ENCODE results near the gene PATJ.

DNA sequence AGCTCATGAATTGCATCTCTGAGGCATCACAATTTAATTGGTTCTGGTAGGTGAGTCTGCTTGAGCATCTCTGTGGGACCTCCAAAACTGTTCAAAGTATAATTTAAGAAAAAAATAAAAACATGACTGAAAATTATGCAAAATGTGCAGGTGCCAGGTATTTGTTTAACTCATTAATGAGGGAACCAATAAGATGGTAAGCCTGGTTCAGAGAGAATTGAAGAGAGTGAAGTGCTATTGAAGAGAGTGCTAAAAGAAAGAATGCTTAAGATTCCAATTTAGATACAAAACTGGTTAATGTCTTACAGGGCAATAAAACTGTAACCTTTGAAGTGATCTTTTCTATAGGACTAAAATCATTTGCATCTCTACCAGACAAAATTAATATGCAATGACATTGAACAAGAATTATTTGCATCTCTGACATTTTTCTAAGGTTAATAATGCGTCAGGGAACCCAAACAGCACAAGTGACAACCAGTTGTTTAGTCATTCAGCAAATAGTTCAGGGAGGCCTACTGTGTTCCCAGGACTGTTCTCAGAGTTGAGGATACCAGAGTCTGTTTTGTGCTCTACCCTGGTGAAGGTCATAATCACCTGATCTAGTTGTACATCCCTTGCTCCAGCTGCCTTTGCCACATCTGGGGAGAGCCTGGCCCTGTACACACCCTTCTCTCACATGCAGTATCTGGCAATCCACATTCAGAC is 183.5 kb downstream of the PATJ start:
- TF ChIP-seq POLR2A (IDR thresholded peaks at IDR 0.05) (no peak), CTCF (IDR thresholded peaks at IDR 0.05) (no peak), POLR2AphosphoS5 (IDR thresholded peaks at IDR 0.05) (no peak), EP300 (IDR thresholded peaks at IDR 0.05; ENCODE audit: low read depth) (no peak)
